NT2/D1 (cell line): ENCODE measurements around the gene GFM1.

Source experiments
- SUZ12 ChIP-seq: IDR thresholded peaks from 2 replicates; pipeline ENCODE4 v1.6.1; 2011; ENCODE audit not compliant: insufficient read length, insufficient read depth; ENCODE audit errors: extremely low read depth
- YY1 ChIP-seq: IDR thresholded peaks from 2 replicates; pipeline ENCODE4 v1.6.1; 2011; ENCODE audit not compliant: insufficient read length, insufficient read depth

DNA sequence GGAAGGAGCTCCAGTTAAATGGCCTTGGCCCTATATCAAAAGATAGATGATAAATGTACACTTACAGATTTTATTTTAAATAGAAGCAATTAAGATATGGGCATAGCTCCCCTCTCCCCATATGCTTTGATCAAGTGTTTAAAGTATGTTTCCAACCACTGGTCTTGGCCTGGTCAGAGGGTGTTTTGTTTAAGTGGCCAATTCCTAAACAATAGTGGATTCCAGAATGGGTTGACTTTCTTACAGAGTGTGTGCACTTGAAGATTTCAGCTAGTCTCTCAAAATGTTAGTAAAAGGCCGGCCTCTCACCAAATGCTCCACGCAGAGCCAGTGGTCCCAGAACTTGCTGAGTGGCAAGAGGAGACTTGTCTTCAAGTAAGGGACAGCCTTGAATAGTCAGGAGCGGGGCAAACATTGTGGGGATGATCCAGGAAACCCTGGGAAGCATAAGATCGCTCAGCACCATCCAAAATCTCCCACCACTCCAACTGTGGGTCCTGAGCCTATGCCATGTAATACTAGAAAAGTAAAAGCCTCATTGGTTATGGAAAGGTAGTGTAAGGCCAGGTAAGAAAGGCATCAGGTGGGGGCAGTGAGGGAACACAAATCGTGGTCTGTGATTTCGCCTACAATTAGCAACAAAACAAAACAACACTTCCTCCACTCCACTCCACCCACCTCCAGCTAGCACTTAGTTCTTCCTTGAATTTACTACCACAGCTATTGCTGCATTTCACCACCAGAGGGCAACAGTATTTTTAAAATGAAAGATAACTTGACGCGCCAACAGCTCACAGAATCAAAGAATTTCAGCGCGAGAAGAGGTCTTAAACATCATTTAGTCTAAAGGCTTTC is 83.1 kb downstream of the GFM1 start:
- TF ChIP-seq YY1 (no peak), SUZ12 (no peak)
